Calu3 (cell line): ENCODE measurements around the gene THAP4. TPM values are rescaled to one million over a fixed set of nuclear protein-coding genes. Genes with fewer than 3 reads are reported as not detected.

Source experiments
- BruUV-seq: library from RNA; stranded (reverse); fragments of 400-500 nt; replicated peaks from 2 replicates; lab custom pipeline; 2021; lab: Mats Ljungman, UMichigan
- CTCF ChIA-PET: fragments of 300-600 bp; sonication (Branson Sonifier 250); formaldehyde crosslinking; loops from one replicate; lab custom pipeline; 2022; ENCODE audit warnings: antibody characterized with exemption; lab: Charles Lee
- DNase-seq: peaks from one replicate; pipeline ENCODE4 v3.0.0; 2022
- H3K27ac Mint-ChIP-seq: one replicate; pipeline ENCODE4 v1.8.0; 2022; ENCODE audit warnings: mixed read lengths; ENCODE audit not compliant: unreplicated experiment
- H3K27me3 Mint-ChIP-seq: one replicate; pipeline ENCODE4 v1.8.0; 2022; ENCODE audit warnings: mixed read lengths; ENCODE audit not compliant: unreplicated experiment
- H3K36me3 Mint-ChIP-seq: one replicate; pipeline ENCODE4 v1.8.0; 2022; ENCODE audit warnings: mild to moderate bottlenecking, moderate library complexity, mixed read lengths; ENCODE audit not compliant: insufficient read depth, unreplicated experiment
- H3K4me1 Mint-ChIP-seq: one replicate; pipeline ENCODE4 v1.8.0; 2022; ENCODE audit warnings: mild to moderate bottlenecking, low read depth, mixed read lengths; ENCODE audit not compliant: unreplicated experiment
- H3K4me3 Mint-ChIP-seq: one replicate; pipeline ENCODE4 v1.8.0; 2022; ENCODE audit warnings: mild to moderate bottlenecking, low read depth, moderate library complexity, mixed read lengths; ENCODE audit not compliant: unreplicated experiment
- H3K9me3 Mint-ChIP-seq: one replicate; pipeline ENCODE4 v1.8.0; 2022; ENCODE audit warnings: low read depth, mixed read lengths; ENCODE audit not compliant: unreplicated experiment
- intact Hi-C: fragments of 100-400 bp; cut with micrococcal nuclease; formaldehyde crosslinking; loops from one replicate; pipeline ENCODE4 v1.10.0; 2022; ENCODE audit not compliant: unreplicated experiment
- total RNA-seq: library from RNA; stranded (reverse); gene quantifications from 2 replicates; pipeline ENCODE4 v1.2.3, GENCODE V29; 2022
- TF ChIP-seq, protein P1 (sequence below): fragments of 200-600 bp; IDR thresholded peaks from one replicate; pipeline ENCODE4 v1.8.0; 2022; ENCODE audit warnings: antibody characterized with exemption; ENCODE audit not compliant: unreplicated experiment

Gene THAP4
- total RNA-seq, 1 experiment from 2014 or later = 57.5 TPM

DNA sequence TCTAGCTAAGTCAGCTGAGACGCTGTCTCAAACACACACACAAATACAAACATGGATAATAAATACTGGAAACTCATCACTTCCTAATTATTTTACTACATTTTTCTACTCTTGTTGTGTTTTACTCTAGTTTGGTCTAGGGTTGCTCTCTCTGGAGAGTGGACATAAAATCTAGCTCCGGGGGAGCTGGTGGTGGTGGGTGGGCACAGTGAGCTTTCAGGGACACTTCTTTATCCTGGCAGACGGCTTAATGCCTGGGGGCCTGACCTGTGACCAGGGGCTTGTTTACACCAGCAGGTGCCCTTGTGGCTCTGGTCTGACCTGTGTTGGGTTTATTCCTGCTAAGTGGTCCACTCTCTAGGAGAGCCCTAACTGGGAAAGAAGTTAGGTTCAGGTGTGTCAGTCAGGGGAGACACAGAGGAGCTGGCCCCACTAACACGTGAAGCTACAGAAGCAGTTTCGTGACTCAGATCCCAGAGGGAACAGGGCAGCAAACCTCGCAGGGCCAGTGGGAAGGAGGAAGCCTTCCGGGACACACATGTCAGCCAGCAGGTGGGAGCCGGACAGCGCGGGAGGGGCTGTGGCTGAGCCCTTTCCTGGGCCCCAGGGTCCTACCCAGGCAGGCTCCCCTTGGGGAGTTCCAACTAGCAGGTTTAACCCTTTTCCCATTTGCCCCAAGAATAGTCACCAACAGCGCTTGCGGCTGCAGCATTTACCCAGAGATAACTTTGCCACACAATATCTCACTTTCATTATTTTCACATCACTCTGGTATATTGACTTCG, 100.9 kb downstream of the THAP4 start:
- Mint-ChIP-seq H3K4me1 (no peaks in the 10 kb centered on the region), H3K4me3 (no peak overlapping the region), H3K36me3 (no peaks in the 10 kb centered on the region), H3K9me3 (no peaks in the 10 kb centered on the region), H3K27me3 (peaks cover 29% of the 10 kb centered on the region), H3K27ac (no peak overlapping the region)
- CTCF ChIA-PET = no interaction called here
- DNase-seq = no peak
- BruUV-seq = no TSS peak
- intact Hi-C loops = no loop called here
- TF ChIP-seq, protein P1, sequence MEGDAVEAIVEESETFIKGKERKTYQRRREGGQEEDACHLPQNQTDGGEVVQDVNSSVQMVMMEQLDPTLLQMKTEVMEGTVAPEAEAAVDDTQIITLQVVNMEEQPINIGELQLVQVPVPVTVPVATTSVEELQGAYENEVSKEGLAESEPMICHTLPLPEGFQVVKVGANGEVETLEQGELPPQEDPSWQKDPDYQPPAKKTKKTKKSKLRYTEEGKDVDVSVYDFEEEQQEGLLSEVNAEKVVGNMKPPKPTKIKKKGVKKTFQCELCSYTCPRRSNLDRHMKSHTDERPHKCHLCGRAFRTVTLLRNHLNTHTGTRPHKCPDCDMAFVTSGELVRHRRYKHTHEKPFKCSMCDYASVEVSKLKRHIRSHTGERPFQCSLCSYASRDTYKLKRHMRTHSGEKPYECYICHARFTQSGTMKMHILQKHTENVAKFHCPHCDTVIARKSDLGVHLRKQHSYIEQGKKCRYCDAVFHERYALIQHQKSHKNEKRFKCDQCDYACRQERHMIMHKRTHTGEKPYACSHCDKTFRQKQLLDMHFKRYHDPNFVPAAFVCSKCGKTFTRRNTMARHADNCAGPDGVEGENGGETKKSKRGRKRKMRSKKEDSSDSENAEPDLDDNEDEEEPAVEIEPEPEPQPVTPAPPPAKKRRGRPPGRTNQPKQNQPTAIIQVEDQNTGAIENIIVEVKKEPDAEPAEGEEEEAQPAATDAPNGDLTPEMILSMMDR = no peak

GRCh38 chr2:241534701-241535375, 102.1 kb downstream of the THAP4 start:
- H3K36me3 Mint-ChIP-seq = no peaks in the 10 kb centered on the region
- CTCF ChIA-PET = no interaction called here

More at GRCh38 chr2:241534701-241535375, 102.1 kb downstream of the THAP4 start:
- TF ChIP-seq, protein P1 = no peak
- Mint-ChIP-seq H3K9me3 (no peaks in the 10 kb centered on the region), H3K27ac (no peak overlapping the region), H3K4me1 (no peaks in the 10 kb centered on the region), H3K4me3 (no peak overlapping the region), H3K27me3 (peaks cover 41% of the 10 kb centered on the region)
- intact Hi-C loops = no loop called here
- no TSS peak for BruUV-seq
- no peak for DNase-seq

Other genes with a start within 250 kb of the THAP4 start
- gene STK25, start 128.6 kb downstream of the THAP4 start, total RNA-seq = 149 and 159 TPM in 2 replicates
- gene BOK, start 78.4 kb downstream of the THAP4 start, total RNA-seq = 30.1 and 35.0 TPM in 2 replicates
- 93.0 and 95.3 TPM in 2 replicates for gene ATG4B, start 535 bp upstream of the THAP4 start, total RNA-seq
- gene DTYMK, start 49.7 kb upstream of the THAP4 start, total RNA-seq = 67.6 and 80.7 TPM in 2 replicates
- gene ING5, start 64.9 kb upstream of the THAP4 start, total RNA-seq = 29.3 and 35.1 TPM in 2 replicates
- 51.1 and 53.3 TPM in 2 replicates for gene D2HGDH, start 97.5 kb upstream of the THAP4 start, total RNA-seq
- gene GAL3ST2, start 139.7 kb upstream of the THAP4 start, total RNA-seq = 0.27 TPM in 1 of 2 replicates, not detected in the other
- gene NEU4, start 172.0 kb upstream of the THAP4 start, total RNA-seq = 0.14 and 0.37 TPM in 2 replicates
- gene PDCD1, start 221.7 kb upstream of the THAP4 start, total RNA-seq = not detected in 2 replicates
- gene RTP5, start 232.6 kb upstream of the THAP4 start, total RNA-seq = not detected in 2 replicates